ENCODE measurements around the gene BORCS6.

- no peak for TF ChIP-seq CTCF (IDR thresholded peaks at IDR 0.05)
- TF ChIP-seq POLR2A (IDR thresholded peaks at IDR 0.05) = no peak
These were observed 43.4 kb downstream of the BORCS6 start for GRCh38 chr17:8146381-8147140.
